ENCODE measurements around the gene HIGD1A.

DNA sequence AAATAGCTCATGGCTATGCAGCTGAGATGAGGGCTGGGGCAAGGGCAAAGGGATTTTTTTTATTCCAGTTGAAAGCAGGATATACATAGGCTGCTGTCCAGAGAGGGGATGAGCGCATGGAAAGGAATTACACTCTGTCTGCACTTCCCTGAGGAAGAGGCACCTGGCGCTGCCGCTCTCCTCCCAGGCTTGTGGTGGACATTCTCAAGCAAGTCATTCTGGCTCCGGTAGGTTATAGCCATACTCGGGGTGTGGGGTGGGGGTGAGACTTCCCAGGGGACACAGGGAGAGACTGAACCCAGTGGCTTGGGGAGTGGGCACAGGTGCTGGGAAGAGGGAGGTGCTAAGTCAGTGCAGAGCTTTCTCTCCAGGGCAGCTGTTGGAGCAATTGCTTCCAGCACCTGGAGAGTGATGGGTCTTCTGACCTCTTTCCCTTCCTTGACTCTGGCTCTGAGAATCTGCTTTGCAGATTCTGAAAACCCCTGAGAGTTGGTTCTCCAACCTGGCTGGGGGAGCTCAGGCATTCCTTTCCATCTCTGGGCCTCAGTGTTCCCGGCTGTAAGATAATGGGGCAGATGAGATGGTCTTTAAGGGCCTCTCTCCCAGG, 47.0 kb upstream of the HIGD1A start:
- TF ChIP-seq GTF2F1 (IDR thresholded peaks at IDR 0.05; ENCODE audit: low read depth, low read length) (no peak), MAZ (CRISPR knock-in tag; conservative IDR thresholded peaks at IDR 0.05 in 1 of 2, IDR thresholded peaks at IDR 0.05 in 1 of 2) (no peak), TEAD1 (CRISPR knock-in tag; IDR thresholded peaks at IDR 0.05) (no peak), NFIC (IDR thresholded peaks at IDR 0.05) (no peak), TRIM24 (IDR thresholded peaks at IDR 0.05) (no peak), ZNF644 (tag; IDR thresholded peaks at IDR 0.05; ENCODE audit: low read depth) (no peak), FOXA3 (CRISPR knock-in tag; conservative IDR thresholded peaks at IDR 0.05 in 1 of 2, IDR thresholded peaks at IDR 0.05 in 1 of 2) (no peak), NFE2L1 (tag; IDR thresholded peaks at IDR 0.05; ENCODE audit: borderline replicate concordance, low read depth) (no peak)
- TF ChIP-seq, protein P1, sequence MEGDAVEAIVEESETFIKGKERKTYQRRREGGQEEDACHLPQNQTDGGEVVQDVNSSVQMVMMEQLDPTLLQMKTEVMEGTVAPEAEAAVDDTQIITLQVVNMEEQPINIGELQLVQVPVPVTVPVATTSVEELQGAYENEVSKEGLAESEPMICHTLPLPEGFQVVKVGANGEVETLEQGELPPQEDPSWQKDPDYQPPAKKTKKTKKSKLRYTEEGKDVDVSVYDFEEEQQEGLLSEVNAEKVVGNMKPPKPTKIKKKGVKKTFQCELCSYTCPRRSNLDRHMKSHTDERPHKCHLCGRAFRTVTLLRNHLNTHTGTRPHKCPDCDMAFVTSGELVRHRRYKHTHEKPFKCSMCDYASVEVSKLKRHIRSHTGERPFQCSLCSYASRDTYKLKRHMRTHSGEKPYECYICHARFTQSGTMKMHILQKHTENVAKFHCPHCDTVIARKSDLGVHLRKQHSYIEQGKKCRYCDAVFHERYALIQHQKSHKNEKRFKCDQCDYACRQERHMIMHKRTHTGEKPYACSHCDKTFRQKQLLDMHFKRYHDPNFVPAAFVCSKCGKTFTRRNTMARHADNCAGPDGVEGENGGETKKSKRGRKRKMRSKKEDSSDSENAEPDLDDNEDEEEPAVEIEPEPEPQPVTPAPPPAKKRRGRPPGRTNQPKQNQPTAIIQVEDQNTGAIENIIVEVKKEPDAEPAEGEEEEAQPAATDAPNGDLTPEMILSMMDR (IDR thresholded peaks at IDR 0.05 in 2 of 3, conservative IDR thresholded peaks at IDR 0.05 in 1 of 3; ENCODE audit: insufficient read depth in 2 of 3, low read depth in 1 of 3, low read length in 3 of 3), result no peak
- TF ChIP-seq, protein P2, sequence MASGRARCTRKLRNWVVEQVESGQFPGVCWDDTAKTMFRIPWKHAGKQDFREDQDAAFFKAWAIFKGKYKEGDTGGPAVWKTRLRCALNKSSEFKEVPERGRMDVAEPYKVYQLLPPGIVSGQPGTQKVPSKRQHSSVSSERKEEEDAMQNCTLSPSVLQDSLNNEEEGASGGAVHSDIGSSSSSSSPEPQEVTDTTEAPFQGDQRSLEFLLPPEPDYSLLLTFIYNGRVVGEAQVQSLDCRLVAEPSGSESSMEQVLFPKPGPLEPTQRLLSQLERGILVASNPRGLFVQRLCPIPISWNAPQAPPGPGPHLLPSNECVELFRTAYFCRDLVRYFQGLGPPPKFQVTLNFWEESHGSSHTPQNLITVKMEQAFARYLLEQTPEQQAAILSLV (tag; IDR thresholded peaks at IDR 0.05), result no peak
- TF ChIP-seq, protein P3, sequence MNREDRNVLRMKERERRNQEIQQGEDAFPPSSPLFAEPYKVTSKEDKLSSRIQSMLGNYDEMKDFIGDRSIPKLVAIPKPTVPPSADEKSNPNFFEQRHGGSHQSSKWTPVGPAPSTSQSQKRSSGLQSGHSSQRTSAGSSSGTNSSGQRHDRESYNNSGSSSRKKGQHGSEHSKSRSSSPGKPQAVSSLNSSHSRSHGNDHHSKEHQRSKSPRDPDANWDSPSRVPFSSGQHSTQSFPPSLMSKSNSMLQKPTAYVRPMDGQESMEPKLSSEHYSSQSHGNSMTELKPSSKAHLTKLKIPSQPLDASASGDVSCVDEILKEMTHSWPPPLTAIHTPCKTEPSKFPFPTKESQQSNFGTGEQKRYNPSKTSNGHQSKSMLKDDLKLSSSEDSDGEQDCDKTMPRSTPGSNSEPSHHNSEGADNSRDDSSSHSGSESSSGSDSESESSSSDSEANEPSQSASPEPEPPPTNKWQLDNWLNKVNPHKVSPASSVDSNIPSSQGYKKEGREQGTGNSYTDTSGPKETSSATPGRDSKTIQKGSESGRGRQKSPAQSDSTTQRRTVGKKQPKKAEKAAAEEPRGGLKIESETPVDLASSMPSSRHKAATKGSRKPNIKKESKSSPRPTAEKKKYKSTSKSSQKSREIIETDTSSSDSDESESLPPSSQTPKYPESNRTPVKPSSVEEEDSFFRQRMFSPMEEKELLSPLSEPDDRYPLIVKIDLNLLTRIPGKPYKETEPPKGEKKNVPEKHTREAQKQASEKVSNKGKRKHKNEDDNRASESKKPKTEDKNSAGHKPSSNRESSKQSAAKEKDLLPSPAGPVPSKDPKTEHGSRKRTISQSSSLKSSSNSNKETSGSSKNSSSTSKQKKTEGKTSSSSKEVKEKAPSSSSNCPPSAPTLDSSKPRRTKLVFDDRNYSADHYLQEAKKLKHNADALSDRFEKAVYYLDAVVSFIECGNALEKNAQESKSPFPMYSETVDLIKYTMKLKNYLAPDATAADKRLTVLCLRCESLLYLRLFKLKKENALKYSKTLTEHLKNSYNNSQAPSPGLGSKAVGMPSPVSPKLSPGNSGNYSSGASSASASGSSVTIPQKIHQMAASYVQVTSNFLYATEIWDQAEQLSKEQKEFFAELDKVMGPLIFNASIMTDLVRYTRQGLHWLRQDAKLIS (CRISPR knock-in tag; IDR thresholded peaks at IDR 0.05), result no peak
